ACC112 (cell line): ENCODE measurements around the gene PAFAH1B1.

Experiments
- H2AFZ ChIP-seq: fragments of 200-600 bp; sonication (generic); one replicate; pipeline ENCODE4 v1.6.0; 2017; ENCODE audit warnings: antibody characterized with exemption, low read length; ENCODE audit not compliant: unreplicated experiment
- H3K27ac ChIP-seq: fragments of 200-600 bp; sonication (generic); 2 replicates; pipeline ENCODE4 v1.5.1; 2014; ENCODE audit warnings: low read depth, mild to moderate bottlenecking, antibody characterized with exemption, low read length, moderate library complexity
- H3K27me3 ChIP-seq: fragments of 200-600 bp; sonication (generic); 2 replicates; pipeline ENCODE4 v1.6.1; 2014; ENCODE audit warnings: mild to moderate bottlenecking, antibody characterized with exemption, low read length, moderate library complexity, mixed read lengths; ENCODE audit not compliant: insufficient read depth
- H3K36me3 ChIP-seq: fragments of 200-600 bp; sonication (generic); 2 replicates; pipeline ENCODE4 v1.6.1; 2016; ENCODE audit warnings: mild to moderate bottlenecking, antibody characterized with exemption, low read length, moderate library complexity, mixed read lengths; ENCODE audit not compliant: insufficient read depth
- H3K4me1 ChIP-seq: fragments of 200-600 bp; sonication (generic); one replicate; pipeline ENCODE4 v1.6.1; 2016; ENCODE audit warnings: low read length, mixed read lengths; ENCODE audit not compliant: insufficient read depth, unreplicated experiment, control insufficient read depth
- H3K4me3 ChIP-seq: fragments of 200-600 bp; sonication (generic); 2 replicates; pipeline ENCODE4 v1.5.1; 2014; ENCODE audit warnings: mild to moderate bottlenecking, low read depth, low read length
- H3K79me2 ChIP-seq: fragments of 200-600 bp; sonication (generic); one replicate; pipeline ENCODE4 v1.6.0; 2016; ENCODE audit warnings: low read length; ENCODE audit not compliant: control insufficient read depth, unreplicated experiment, insufficient read depth

Gene PAFAH1B1

DNA sequence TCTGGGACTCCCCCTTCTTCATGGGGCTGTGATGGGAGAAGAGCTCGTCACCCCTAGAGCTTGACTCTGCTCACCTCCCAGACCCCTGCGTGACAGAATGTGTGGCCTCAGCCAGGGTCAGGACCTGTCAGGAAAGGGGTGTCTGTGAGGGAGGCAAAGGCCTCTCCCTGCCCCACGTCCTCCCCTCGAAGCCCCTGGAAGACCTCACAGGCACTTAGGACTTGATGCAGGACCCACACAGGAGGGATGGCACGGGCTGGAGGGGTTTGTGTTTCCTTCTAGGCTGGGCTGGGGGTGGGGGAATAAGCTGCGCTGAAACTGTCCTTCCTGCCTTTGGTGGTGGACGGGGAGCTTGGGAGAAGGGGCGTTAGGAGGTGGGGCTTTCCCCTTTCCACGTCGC lies 129.2 kb downstream of the PAFAH1B1 start:
- no peaks in the 10 kb centered on the region for H3K36me3 ChIP-seq
- no peaks in the 10 kb centered on the region for H3K79me2 ChIP-seq
- H2AFZ ChIP-seq, result no peak overlapping the region
- peaks cover 27% of the 10 kb centered on the region for H3K27me3 ChIP-seq
- H3K4me1 ChIP-seq, result no peaks in the 10 kb centered on the region
- no peak overlapping the region for H3K4me3 ChIP-seq
- no peak overlapping the region for H3K27ac ChIP-seq

DNA sequence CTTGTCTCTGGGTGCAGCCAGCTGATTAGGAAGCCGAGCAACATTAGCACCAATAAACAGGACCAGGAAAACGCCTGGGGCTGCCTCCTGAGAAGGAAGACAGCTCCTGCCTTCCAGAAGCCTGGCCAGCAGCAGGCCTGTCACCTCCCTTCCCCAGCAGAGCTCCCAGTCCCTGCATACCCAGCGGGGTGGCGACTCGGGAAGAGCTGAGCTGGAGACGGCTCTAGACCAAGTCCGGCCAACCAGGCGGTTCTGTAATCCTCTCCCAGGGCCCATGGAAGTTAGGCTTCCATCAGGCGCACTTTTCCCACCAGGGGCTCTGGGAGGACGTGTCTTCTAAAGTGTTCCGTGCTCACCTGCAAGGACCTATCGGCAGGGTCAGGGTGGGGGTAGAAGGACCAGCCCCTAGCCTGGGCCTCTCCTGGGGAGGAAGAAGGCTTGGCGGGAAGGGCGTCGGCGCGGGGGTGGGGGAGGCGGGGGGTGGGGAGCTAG lies 130.1 kb downstream of the PAFAH1B1 start:
- Histone ChIP-seq H3K36me3 (no peaks in the 10 kb centered on the region), H2AFZ (peak overlapping the region; percentile 38), H3K27me3 (peaks cover 27% of the 10 kb centered on the region), H3K4me1 (no peaks in the 10 kb centered on the region), H3K4me3 (no peak overlapping the region; the same call in 1 of the 2 replicates), H3K27ac (no peak overlapping the region), H3K79me2 (no peaks in the 10 kb centered on the region)

DNA sequence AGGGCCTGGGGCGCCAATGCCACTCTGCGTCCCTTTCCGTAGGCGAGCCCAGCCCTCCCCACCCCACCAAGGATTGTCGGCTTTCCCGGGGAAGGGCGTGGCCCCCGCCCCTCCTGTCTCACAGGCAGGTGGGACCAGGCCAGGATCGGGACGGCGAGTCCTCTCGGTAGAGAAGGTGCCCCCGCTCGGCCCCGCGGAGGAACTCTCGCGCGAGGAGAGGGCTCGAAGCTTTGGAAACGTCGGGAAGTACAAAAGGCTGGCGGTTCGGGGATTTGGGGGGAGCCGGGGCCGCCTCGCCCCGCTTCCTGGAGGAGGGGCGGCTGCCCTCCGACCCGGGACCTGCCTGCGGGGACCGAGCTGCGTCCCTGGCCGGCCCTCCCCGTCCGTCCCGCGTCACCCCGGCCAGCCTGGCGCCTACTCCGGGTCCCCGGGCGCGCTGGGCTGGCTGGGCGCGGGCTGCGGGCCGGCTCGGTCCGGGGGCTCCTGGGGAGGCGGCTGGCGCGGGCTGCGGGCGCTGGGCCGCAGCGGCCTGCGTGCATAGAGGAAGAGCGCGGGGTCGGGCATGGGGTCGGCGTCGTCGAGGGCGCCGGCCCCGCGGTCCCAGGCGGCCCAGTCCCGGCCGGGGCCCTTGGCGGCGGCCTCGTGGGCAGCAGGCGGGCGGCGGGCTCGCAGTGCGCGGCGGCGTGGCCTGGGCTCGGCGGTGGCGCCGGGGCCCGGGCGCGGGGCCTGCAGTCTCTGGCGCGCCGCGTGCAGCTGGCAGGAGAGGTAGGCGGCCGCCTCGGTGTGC lies 130.7 kb downstream of the PAFAH1B1 start:
- Histone ChIP-seq H2AFZ (peak overlapping the region; percentile 60), H3K4me1 (no peaks in the 10 kb centered on the region), H3K79me2 (no peaks in the 10 kb centered on the region), H3K36me3 (no peaks in the 10 kb centered on the region), H3K27me3 (peaks cover 27% of the 10 kb centered on the region), H3K4me3 (peak overlapping the region; percentile 65), H3K27ac (no peak overlapping the region)

DNA sequence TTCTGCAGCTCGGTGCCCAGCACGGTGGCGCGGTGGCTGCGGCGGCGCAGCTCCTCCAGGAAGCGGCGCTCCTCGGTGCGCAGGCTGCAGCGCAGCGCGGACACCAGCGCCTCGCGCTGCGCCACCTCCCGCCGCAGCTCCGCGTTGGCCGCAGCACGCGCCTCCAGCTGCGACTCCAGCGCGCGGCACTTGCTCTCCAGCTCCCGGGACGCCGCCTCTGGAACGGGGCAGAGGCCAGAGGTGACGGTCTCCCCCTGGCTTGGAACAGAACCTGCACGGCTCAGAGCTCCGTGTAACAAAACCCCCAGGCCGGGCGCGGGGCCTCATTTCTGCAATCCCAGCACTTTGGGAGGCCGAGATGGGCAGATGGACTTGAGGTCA lies 131.3 kb downstream of the PAFAH1B1 start:
- Histone ChIP-seq H3K4me1 (no peaks in the 10 kb centered on the region), H3K27me3 (peaks cover 29% of the 10 kb centered on the region), H2AFZ (no peak overlapping the region), H3K36me3 (no peaks in the 10 kb centered on the region), H3K27ac (no peak overlapping the region), H3K4me3 (peak overlapping the region; percentile 65), H3K79me2 (no peaks in the 10 kb centered on the region)

DNA sequence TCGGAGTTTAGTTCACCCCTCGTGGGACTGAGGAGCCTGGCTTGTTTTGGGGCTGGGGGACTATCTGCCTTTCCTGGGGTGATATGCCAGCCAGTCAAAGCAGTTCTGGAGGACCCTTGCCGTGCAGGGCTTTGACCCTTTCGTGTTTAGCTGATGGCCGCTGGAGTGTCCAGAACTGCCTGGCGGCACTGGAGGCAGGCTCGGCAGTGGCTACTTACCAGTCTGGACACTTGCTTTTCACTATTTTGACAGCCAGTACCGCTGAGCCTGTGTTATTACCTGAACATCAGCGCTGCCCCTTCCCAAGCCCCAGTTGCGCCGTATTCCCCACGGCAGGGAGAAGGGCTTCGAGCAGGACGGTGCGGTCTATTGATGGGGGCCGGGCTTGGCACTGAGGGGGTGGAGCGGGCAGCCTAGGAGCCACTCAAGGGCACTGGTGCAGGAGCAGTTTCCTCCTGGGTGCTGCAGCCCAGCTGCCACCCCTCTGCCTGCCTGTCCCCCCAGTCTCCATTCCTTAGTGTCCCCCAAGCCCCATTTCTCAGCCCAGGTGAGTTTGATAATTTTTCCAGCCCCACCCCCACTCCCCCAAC lies 137.4 kb downstream of the PAFAH1B1 start:
- Histone ChIP-seq H3K79me2 (no peaks in the 10 kb centered on the region), H3K4me3 (no peak overlapping the region), H2AFZ (no peak overlapping the region), H3K36me3 (no peaks in the 10 kb centered on the region), H3K4me1 (no peaks in the 10 kb centered on the region), H3K27me3 (peaks cover 26% of the 10 kb centered on the region), H3K27ac (no peak overlapping the region)

DNA sequence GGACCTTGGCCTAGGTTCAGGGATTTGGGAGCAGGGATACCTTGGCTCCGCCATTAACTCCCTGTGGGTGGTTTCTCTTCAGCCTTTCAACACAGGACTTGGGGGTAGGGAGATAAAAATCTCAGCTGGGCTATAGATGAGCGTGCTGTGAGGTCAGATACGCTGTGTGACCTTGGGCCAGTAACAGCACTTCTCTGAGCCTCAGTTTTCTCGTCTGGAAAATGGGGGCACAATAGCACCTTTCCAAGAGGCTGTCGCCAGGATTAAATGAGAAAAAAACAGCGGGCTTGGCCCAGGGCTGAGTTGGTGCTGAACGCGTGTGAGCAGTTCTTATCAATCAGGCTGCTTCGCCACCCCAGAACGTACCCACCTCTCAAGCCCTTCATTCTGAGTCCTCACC lies 138.4 kb downstream of the PAFAH1B1 start:
- no peak overlapping the region for H3K4me3 ChIP-seq
- no peaks in the 10 kb centered on the region for H3K36me3 ChIP-seq
- no peaks in the 10 kb centered on the region for H3K79me2 ChIP-seq
- peaks cover 26% of the 10 kb centered on the region for H3K27me3 ChIP-seq
- H2AFZ ChIP-seq, result no peak overlapping the region
- H3K4me1 ChIP-seq, result no peaks in the 10 kb centered on the region
- no peak overlapping the region for H3K27ac ChIP-seq

DNA sequence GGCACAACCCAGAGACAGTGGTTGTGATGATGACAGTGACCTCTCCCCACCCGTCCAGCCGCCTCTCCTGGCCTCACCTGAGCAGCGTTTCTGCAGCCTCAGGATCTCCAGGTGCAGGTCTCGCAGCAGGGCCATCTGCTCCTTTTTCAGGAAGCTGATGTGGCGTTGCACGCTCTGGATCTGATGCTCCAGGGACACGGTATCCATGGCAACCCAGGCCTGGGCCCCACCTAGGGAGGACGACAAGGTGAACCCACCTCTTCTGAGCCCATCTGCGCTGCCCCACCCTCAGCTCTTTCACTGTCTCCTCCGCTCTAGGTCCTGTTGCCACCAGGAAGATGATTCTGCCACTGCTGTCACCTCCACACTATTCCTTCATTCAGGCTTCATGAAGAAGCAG lies 141.5 kb downstream of the PAFAH1B1 start:
- Histone ChIP-seq H3K79me2 (no peaks in the 10 kb centered on the region), H2AFZ (no peak overlapping the region), H3K27me3 (peaks cover 26% of the 10 kb centered on the region), H3K4me1 (no peaks in the 10 kb centered on the region), H3K27ac (no peak overlapping the region), H3K36me3 (no peaks in the 10 kb centered on the region), H3K4me3 (no peak overlapping the region)
